HUES48 (cell line): ENCODE measurements around the gene ABI3.
"Not testable (repeated sequence)": the region's sequence is repeated elsewhere in the genome, so short reads cannot be mapped to it uniquely, and the experiment has no call there.

Experiments used
- H3K27ac ChIP-seq: one replicate; pipeline ENCODE4 v1.7.0; 2013; ENCODE audit warnings: low read depth, low read length, inconsistent platforms
- H3K27me3 ChIP-seq: 2 replicates; pipeline ENCODE4 v1.6.1; 2013; ENCODE audit warnings: mild to moderate bottlenecking, low read length; ENCODE audit not compliant: control insufficient read depth, insufficient read depth
- H3K36me3 ChIP-seq: 2 replicates; pipeline ENCODE4 v1.6.1; 2013; ENCODE audit warnings: low read length; ENCODE audit not compliant: control insufficient read depth, insufficient read depth
- H3K4me1 ChIP-seq: 2 replicates; pipeline ENCODE4 v1.6.1; 2013; ENCODE audit warnings: mild to moderate bottlenecking, low read length; ENCODE audit not compliant: control insufficient read depth, insufficient read depth
- H3K4me3 ChIP-seq: 2 replicates; pipeline ENCODE4 v1.5.1; 2013; ENCODE audit warnings: mild to moderate bottlenecking, low read depth, low read length
- H3K9ac ChIP-seq: 2 replicates; pipeline ENCODE4 v1.6.1; 2013; ENCODE audit warnings: mild to moderate bottlenecking, low read depth, low read length, moderate library complexity
- H3K9me3 ChIP-seq: 2 replicates; pipeline ENCODE4 v1.6.1; 2013; ENCODE audit warnings: low read length; ENCODE audit not compliant: control insufficient read depth, insufficient read depth

ABI3 gene

GRCh38 chr17:49184522-49184921 is 26.0 kb upstream of the ABI3 start:
- not testable (repeated sequence) for H3K9me3 ChIP-seq, H3K36me3 ChIP-seq, H3K9ac ChIP-seq, H3K27me3 ChIP-seq, H3K4me1 ChIP-seq, H3K4me3 ChIP-seq, H3K27ac ChIP-seq

- not testable (repeated sequence) for H3K4me3 ChIP-seq, H3K9ac ChIP-seq, H3K4me1 ChIP-seq, H3K36me3 ChIP-seq, H3K9me3 ChIP-seq, H3K27ac ChIP-seq, H3K27me3 ChIP-seq
Measured at GRCh38 chr17:49185381-49185780, 25.1 kb upstream of the ABI3 start.

GRCh38 chr17:49187301-49187700 is 23.2 kb upstream of the ABI3 start:
- Histone ChIP-seq H3K9me3 (peaks cover 5% of the 10 kb centered on the region), H3K27ac (no peak overlapping the region), H3K4me3 (no peak overlapping the region), H3K36me3 (no peaks in the 10 kb centered on the region), H3K4me1 (no peaks in the 10 kb centered on the region), H3K9ac (no peak overlapping the region), H3K27me3 (no peaks in the 10 kb centered on the region)

GRCh38 chr17:49190932-49191331 is 19.6 kb upstream of the ABI3 start:
- H3K27me3 ChIP-seq = no peaks in the 10 kb centered on the region
- H3K27ac ChIP-seq = no peak overlapping the region
- H3K4me1 ChIP-seq = no peaks in the 10 kb centered on the region
- H3K4me3 ChIP-seq = no peak overlapping the region
- no peaks in the 10 kb centered on the region for H3K36me3 ChIP-seq
- H3K9me3 ChIP-seq = no peaks in the 10 kb centered on the region
- no peak overlapping the region for H3K9ac ChIP-seq

- no peaks in the 10 kb centered on the region for H3K9me3 ChIP-seq
- no peaks in the 10 kb centered on the region for H3K4me1 ChIP-seq
- H3K36me3 ChIP-seq = no peaks in the 10 kb centered on the region
- H3K4me3 ChIP-seq = peak overlapping the region; percentile 81
- H3K27me3 ChIP-seq = no peaks in the 10 kb centered on the region
- peak overlapping the region; percentile 84 for H3K27ac ChIP-seq
- H3K9ac ChIP-seq = peak overlapping the region; percentile 83
Measured at GRCh38 chr17:49191409-49191916, 19.0 kb upstream of the ABI3 start.

- H3K36me3 ChIP-seq = no peaks in the 10 kb centered on the region
- H3K27ac ChIP-seq = peak overlapping the region; percentile 84
- H3K4me3 ChIP-seq = peak overlapping the region; percentile 81
- H3K4me1 ChIP-seq = no peaks in the 10 kb centered on the region
- no peaks in the 10 kb centered on the region for H3K9me3 ChIP-seq
- H3K27me3 ChIP-seq = no peaks in the 10 kb centered on the region
- peak overlapping the region; percentile 83 for H3K9ac ChIP-seq
Measured at GRCh38 chr17:49191917-49192741, 18.4 kb upstream of the ABI3 start.

GRCh38 chr17:49193513-49194296 is 16.8 kb upstream of the ABI3 start:
- no peaks in the 10 kb centered on the region for H3K27me3 ChIP-seq
- H3K4me3 ChIP-seq = peak overlapping the region; percentile 81
- H3K9ac ChIP-seq = peak overlapping the region; percentile 26
- no peaks in the 10 kb centered on the region for H3K9me3 ChIP-seq
- no peaks in the 10 kb centered on the region for H3K36me3 ChIP-seq
- H3K4me1 ChIP-seq = no peaks in the 10 kb centered on the region
- H3K27ac ChIP-seq = peak overlapping the region; percentile 60

GRCh38 chr17:49194297-49194607 is 16.3 kb upstream of the ABI3 start:
- no peaks in the 10 kb centered on the region for H3K9me3 ChIP-seq
- peak overlapping the region; percentile 81 for H3K4me3 ChIP-seq
- no peaks in the 10 kb centered on the region for H3K36me3 ChIP-seq
- no peaks in the 10 kb centered on the region for H3K4me1 ChIP-seq
- H3K9ac ChIP-seq = no peak overlapping the region
- H3K27ac ChIP-seq = no peak overlapping the region
- no peaks in the 10 kb centered on the region for H3K27me3 ChIP-seq

- Histone ChIP-seq H3K4me1 (no peaks in the 10 kb centered on the region), H3K27ac (no peak overlapping the region), H3K9me3 (no peaks in the 10 kb centered on the region), H3K36me3 (no peaks in the 10 kb centered on the region), H3K9ac (no peak overlapping the region), H3K27me3 (no peaks in the 10 kb centered on the region), H3K4me3 (no peak overlapping the region)
Measured at GRCh38 chr17:49195751-49196150, 14.8 kb upstream of the ABI3 start.

- Histone ChIP-seq H3K4me3 (no peak overlapping the region), H3K36me3 (no peaks in the 10 kb centered on the region), H3K9ac (no peak overlapping the region), H3K27ac (no peak overlapping the region), H3K9me3 (no peaks in the 10 kb centered on the region), H3K4me1 (no peaks in the 10 kb centered on the region), H3K27me3 (no peaks in the 10 kb centered on the region)
Measured at GRCh38 chr17:49196520-49196919, 14.0 kb upstream of the ABI3 start.

- H3K27me3 ChIP-seq = no peaks in the 10 kb centered on the region
- no peak overlapping the region for H3K9ac ChIP-seq
- no peaks in the 10 kb centered on the region for H3K4me1 ChIP-seq
- H3K36me3 ChIP-seq = no peaks in the 10 kb centered on the region
- H3K27ac ChIP-seq = no peak overlapping the region
- no peaks in the 10 kb centered on the region for H3K9me3 ChIP-seq
- H3K4me3 ChIP-seq = no peak overlapping the region
Measured at GRCh38 chr17:49197346-49197998, 13.0 kb upstream of the ABI3 start.
